DND-41 (cell line): Measurements from ENCODE around the gene EFHD2.

Experiments
- CTCF ChIP-seq: IDR thresholded peaks from 2 replicates; pipeline ENCODE4 v1.5.1; 2012; ENCODE audit warnings: borderline replicate concordance, low read length, moderate library complexity, mild to moderate bottlenecking; ENCODE audit not compliant: poor library complexity, severe bottlenecking; ENCODE audit errors: extremely low read depth
- EZH2 ChIP-seq: IDR thresholded peaks from 3 replicates; pipeline ENCODE4 v1.6.1; 2012; ENCODE audit warnings: borderline replicate concordance, low read depth, mild to moderate bottlenecking, moderate library complexity, low read length, inconsistent platforms; ENCODE audit not compliant: severe bottlenecking

- no peak for TF ChIP-seq CTCF
- no peak for TF ChIP-seq EZH2
Measured at GRCh38 chr1:15428815-15429435, 19.2 kb downstream of the EFHD2 start.
